Measurements from ENCODE around the gene LAPTM5.

LAPTM5 gene

DNA sequence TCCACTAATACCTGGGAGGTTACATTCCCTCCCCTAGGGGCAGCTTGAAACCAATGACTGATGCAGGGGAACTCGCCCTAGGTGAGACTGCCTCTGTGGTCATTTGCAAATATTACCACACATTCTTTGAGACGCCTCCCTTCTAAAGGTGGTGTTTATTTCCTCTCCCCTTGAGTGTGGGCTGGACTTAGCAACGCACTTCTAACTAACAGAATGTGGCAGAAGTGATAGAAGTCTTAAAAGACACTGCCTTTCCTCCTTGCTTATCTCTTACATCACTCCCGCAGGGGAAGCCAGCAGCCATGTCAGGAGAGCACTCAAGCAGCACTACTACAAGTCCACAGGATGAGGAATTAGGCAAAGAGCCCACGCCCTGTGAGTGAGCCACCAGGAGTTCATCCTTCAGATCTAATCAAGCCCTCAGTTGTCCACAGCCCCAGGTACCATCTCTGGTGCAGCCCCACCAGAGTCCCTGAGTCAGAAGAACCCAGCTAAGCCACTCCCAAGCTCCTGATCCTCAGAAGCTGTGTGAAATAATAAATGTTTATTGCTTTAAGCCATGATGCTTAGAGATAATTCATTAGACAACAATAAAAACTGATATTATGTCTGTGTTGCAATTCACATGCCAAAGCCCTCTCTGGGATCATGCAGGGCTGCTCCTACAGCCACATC, 19.4 kb downstream of the LAPTM5 start:
- Histone ChIP-seq H3K9me2 (replicated peaks; ENCODE audit: insufficient read depth, low read length) (no peaks in the 10 kb centered on the region), H3K36me3 (replicated peaks; ENCODE audit: insufficient read depth, low read length) (peaks cover 54% of the 10 kb centered on the region), H3K4me2 (ENCODE audit: low read depth, low read length) (no peak overlapping the region), H3F3A (ENCODE audit: insufficient read depth, low read length) (peaks cover 30% of the 10 kb centered on the region), H3K4me1 (ENCODE audit: low read length) (peaks cover 20% of the 10 kb centered on the region), H3K27ac (ENCODE audit: low read length) (no peak overlapping the region), H3K27me3 (replicated peaks; ENCODE audit: insufficient read depth, low read length) (no peaks in the 10 kb centered on the region), H3K4me3 (ENCODE audit: low read length) (no peak overlapping the region), H2AFZ (ENCODE audit: low read length) (no peak overlapping the region), H3K79me2 (ENCODE audit: low read length) (peaks cover 75% of the 10 kb centered on the region), H3K9me3 (replicated peaks; ENCODE audit: insufficient read depth, low read length) (no peaks in the 10 kb centered on the region), H3K9ac (ENCODE audit: low read length) (no peak overlapping the region), H4K20me1 (ENCODE audit: insufficient read depth, low read length) (no peaks in the 10 kb centered on the region)
- TF ChIP-seq, protein P1, sequence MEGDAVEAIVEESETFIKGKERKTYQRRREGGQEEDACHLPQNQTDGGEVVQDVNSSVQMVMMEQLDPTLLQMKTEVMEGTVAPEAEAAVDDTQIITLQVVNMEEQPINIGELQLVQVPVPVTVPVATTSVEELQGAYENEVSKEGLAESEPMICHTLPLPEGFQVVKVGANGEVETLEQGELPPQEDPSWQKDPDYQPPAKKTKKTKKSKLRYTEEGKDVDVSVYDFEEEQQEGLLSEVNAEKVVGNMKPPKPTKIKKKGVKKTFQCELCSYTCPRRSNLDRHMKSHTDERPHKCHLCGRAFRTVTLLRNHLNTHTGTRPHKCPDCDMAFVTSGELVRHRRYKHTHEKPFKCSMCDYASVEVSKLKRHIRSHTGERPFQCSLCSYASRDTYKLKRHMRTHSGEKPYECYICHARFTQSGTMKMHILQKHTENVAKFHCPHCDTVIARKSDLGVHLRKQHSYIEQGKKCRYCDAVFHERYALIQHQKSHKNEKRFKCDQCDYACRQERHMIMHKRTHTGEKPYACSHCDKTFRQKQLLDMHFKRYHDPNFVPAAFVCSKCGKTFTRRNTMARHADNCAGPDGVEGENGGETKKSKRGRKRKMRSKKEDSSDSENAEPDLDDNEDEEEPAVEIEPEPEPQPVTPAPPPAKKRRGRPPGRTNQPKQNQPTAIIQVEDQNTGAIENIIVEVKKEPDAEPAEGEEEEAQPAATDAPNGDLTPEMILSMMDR (IDR thresholded peaks at IDR 0.05; ENCODE audit: low read length), result no peak
- TF ChIP-seq EZH2phosphoT487 (IDR thresholded peaks at IDR 0.05; ENCODE audit: low read length) (no peak), EZH2 (optimal IDR thresholded peaks at IDR 0.05; ENCODE audit: low read depth, low read length) (no peak)
- DNase-seq, result no peak

DNA sequence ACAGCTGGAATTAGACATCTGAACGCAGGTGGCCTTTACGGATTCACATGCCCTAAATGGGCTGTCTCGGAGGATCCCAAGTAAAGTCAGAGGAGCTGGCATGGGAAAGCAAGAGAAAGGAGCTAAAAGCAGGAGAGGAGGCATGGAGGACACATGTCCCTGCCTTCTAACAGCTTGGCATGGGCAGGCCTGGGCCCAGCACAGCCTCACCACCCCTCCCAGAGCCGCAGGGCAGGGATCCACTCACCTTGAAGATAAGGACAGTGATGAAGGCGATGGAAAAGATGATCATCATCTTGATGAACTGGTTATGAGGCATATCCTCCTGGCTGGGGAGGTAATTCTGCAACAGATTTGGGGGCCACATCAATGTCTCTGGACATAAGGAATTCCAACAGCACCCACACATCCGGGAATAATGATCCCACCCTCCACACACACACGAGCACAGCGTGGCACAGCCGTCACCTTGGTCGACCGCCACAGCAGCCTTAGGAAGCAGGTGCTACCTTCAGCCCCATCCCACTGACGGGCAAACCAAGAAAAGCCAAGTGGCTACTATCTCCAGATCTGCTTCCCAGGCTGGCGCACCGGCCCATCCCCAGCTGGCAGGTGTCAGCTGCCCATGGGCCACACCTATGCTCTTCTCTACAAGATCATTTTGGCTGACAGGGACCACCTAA, 20.1 kb downstream of the LAPTM5 start:
- no peaks in the 10 kb centered on the region for H3K9me3 ChIP-seq (replicated peaks; ENCODE audit: insufficient read depth, low read length)
- H3F3A ChIP-seq (ENCODE audit: insufficient read depth, low read length), result peaks cover 37% of the 10 kb centered on the region
- H3K9me2 ChIP-seq (replicated peaks; ENCODE audit: insufficient read depth, low read length), result no peaks in the 10 kb centered on the region
- H3K4me3 ChIP-seq (ENCODE audit: low read length), result no peak overlapping the region
- H3K4me1 ChIP-seq (ENCODE audit: low read length), result peaks cover 14% of the 10 kb centered on the region
- no peak overlapping the region for H3K27ac ChIP-seq (ENCODE audit: low read length)
- H3K36me3 ChIP-seq (replicated peaks; ENCODE audit: insufficient read depth, low read length), result peaks cover 54% of the 10 kb centered on the region
- no peaks in the 10 kb centered on the region for H3K27me3 ChIP-seq (replicated peaks; ENCODE audit: insufficient read depth, low read length)
- no peak overlapping the region for H3K4me2 ChIP-seq (ENCODE audit: low read depth, low read length)
- peaks cover 68% of the 10 kb centered on the region for H3K79me2 ChIP-seq (ENCODE audit: low read length)
- no peak for DNase-seq
- TF ChIP-seq, protein P1 (IDR thresholded peaks at IDR 0.05; ENCODE audit: low read length), result no peak
- no peak for TF ChIP-seq EZH2 (optimal IDR thresholded peaks at IDR 0.05; ENCODE audit: low read depth, low read length)
- no peak for TF ChIP-seq EZH2phosphoT487 (IDR thresholded peaks at IDR 0.05; ENCODE audit: low read length)
- H3K9ac ChIP-seq (ENCODE audit: low read length), result no peak overlapping the region
- no peak overlapping the region for H2AFZ ChIP-seq (ENCODE audit: low read length)
- no peaks in the 10 kb centered on the region for H4K20me1 ChIP-seq (ENCODE audit: insufficient read depth, low read length)

- Histone ChIP-seq H3F3A (ENCODE audit: insufficient read depth, low read length) (peaks cover 39% of the 10 kb centered on the region), H3K9me2 (replicated peaks; ENCODE audit: insufficient read depth, low read length) (no peaks in the 10 kb centered on the region), H2AFZ (ENCODE audit: low read length) (no peak overlapping the region), H3K36me3 (replicated peaks; ENCODE audit: insufficient read depth, low read length) (peaks cover 48% of the 10 kb centered on the region), H3K27ac (ENCODE audit: low read length) (no peak overlapping the region), H3K4me1 (ENCODE audit: low read length) (no peaks in the 10 kb centered on the region), H3K9ac (ENCODE audit: low read length) (no peak overlapping the region), H3K4me2 (ENCODE audit: low read depth, low read length) (no peak overlapping the region), H4K20me1 (ENCODE audit: insufficient read depth, low read length) (no peaks in the 10 kb centered on the region), H3K79me2 (ENCODE audit: low read length) (peaks cover 52% of the 10 kb centered on the region), H3K4me3 (ENCODE audit: low read length) (no peak overlapping the region), H3K9me3 (replicated peaks; ENCODE audit: insufficient read depth, low read length) (no peaks in the 10 kb centered on the region), H3K27me3 (replicated peaks; ENCODE audit: insufficient read depth, low read length) (no peaks in the 10 kb centered on the region)
- no peak for DNase-seq
- TF ChIP-seq EZH2phosphoT487 (IDR thresholded peaks at IDR 0.05; ENCODE audit: low read length) (no peak), EZH2 (optimal IDR thresholded peaks at IDR 0.05; ENCODE audit: low read depth, low read length) (no peak)
Measured at GRCh38 chr1:30735668-30736498, 21.7 kb downstream of the LAPTM5 start.

Measured in MM.1S (cell line).